KMS-11 (cell line): ENCODE measurements around the gene SAMD15.

Experiments used
- H2AFZ ChIP-seq: fragments of 200-600 bp; sonication (generic); 2 replicates; pipeline ENCODE4 v1.6.1; 2016; ENCODE audit warnings: antibody characterized with exemption, mixed run types, low read depth
- H3K27ac ChIP-seq: fragments of 200-600 bp; sonication (generic); 2 replicates; pipeline ENCODE4 v1.6.1; 2016; ENCODE audit warnings: mild to moderate bottlenecking, mixed run types
- H3K27me3 ChIP-seq: fragments of 200-600 bp; sonication (generic); 2 replicates; pipeline ENCODE4 v1.6.1; 2017; ENCODE audit warnings: mild to moderate bottlenecking, low read depth, mixed run types, moderate library complexity; ENCODE audit not compliant: insufficient read depth
- H3K36me3 ChIP-seq: fragments of 200-600 bp; sonication (generic); 2 replicates; pipeline ENCODE4 v1.6.1; 2017; ENCODE audit warnings: mild to moderate bottlenecking, mixed run types; ENCODE audit not compliant: insufficient read depth
- H3K4me1 ChIP-seq: fragments of 200-600 bp; sonication (generic); 2 replicates; pipeline ENCODE4 v1.6.1; 2016; ENCODE audit warnings: mild to moderate bottlenecking, low read depth, mixed run types; ENCODE audit not compliant: poor library complexity, severe bottlenecking
- H3K4me2 ChIP-seq: fragments of 200-600 bp; sonication (generic); 2 replicates; pipeline ENCODE4 v1.7.0; 2016; ENCODE audit warnings: mild to moderate bottlenecking, mixed run types
- H3K4me3 ChIP-seq: fragments of 200-600 bp; sonication (generic); IDR thresholded peaks from 2 replicates; pipeline ENCODE4 v1.6.1; 2017; ENCODE audit warnings: low read depth, low read length, mixed read lengths; ENCODE audit not compliant: insufficient read depth
- H3K79me2 ChIP-seq: fragments of 200-600 bp; sonication (generic); 2 replicates; pipeline ENCODE4 v1.6.1; 2016; ENCODE audit warnings: low read depth, mixed run types; ENCODE audit not compliant: insufficient read depth
- H3K9ac ChIP-seq: fragments of 200-600 bp; sonication (generic); 2 replicates; pipeline ENCODE4 v1.6.1; 2016; ENCODE audit warnings: mild to moderate bottlenecking, mixed run types
- H4K20me1 ChIP-seq: fragments of 200-600 bp; sonication (generic); 2 replicates; pipeline ENCODE4 v1.6.1; 2016; ENCODE audit warnings: mild to moderate bottlenecking, mixed run types; ENCODE audit not compliant: insufficient read depth
- CTCF ChIP-seq: fragments of 200-600 bp; sonication (generic); conservative IDR thresholded peaks from 2 replicates; pipeline ENCODE4 v1.6.1; 2017; ENCODE audit warnings: low read depth, mild to moderate bottlenecking, antibody characterized with exemption, low read length, moderate library complexity, mixed read lengths

Gene SAMD15

GRCh38 chr14:77436042-77436441, 58.9 kb downstream of the SAMD15 start:
- Histone ChIP-seq H3K27me3 (no peaks in the 10 kb centered on the region), H3K4me3 (no peak overlapping the region), H3K4me1 (no peaks in the 10 kb centered on the region), H3K36me3 (no peaks in the 10 kb centered on the region), H3K27ac (no peak overlapping the region), H2AFZ (no peak overlapping the region), H3K79me2 (no peaks in the 10 kb centered on the region), H3K4me2 (no peak overlapping the region), H3K9ac (no peak overlapping the region), H4K20me1 (no peaks in the 10 kb centered on the region)
- no peak for TF ChIP-seq CTCF

- Histone ChIP-seq H3K4me2 (no peak overlapping the region), H3K9ac (no peak overlapping the region), H3K36me3 (no peaks in the 10 kb centered on the region), H3K79me2 (no peaks in the 10 kb centered on the region), H4K20me1 (no peaks in the 10 kb centered on the region), H3K27ac (no peak overlapping the region), H3K27me3 (no peaks in the 10 kb centered on the region), H2AFZ (no peak overlapping the region), H3K4me1 (no peaks in the 10 kb centered on the region), H3K4me3 (no peak overlapping the region)
- TF ChIP-seq CTCF: no peak
Observed at GRCh38 chr14:77438596-77438995, 61.4 kb downstream of the SAMD15 start.

GRCh38 chr14:77439861-77440260, 62.7 kb downstream of the SAMD15 start:
- Histone ChIP-seq H3K4me3 (no peak overlapping the region), H3K36me3 (no peaks in the 10 kb centered on the region), H3K27me3 (no peaks in the 10 kb centered on the region), H3K79me2 (no peaks in the 10 kb centered on the region), H3K4me2 (no peak overlapping the region), H2AFZ (no peak overlapping the region), H3K27ac (no peak overlapping the region), H3K4me1 (no peaks in the 10 kb centered on the region), H3K9ac (no peak overlapping the region), H4K20me1 (no peaks in the 10 kb centered on the region)
- TF ChIP-seq CTCF: no peak
